GM12878 (cell line): Measurements from ENCODE around the gene KASH5. TPM values are rescaled to one million over a fixed set of nuclear protein-coding genes. Genes with fewer than 3 reads are reported as not detected.
A peak's percentile ranks its signal among the peaks of the same experiment; 100 is the strongest.

Experiments used
- ATAC-seq: fragments of 200-7000 bp; cut with Tn5 transposase; 3 replicates; pipeline ENCODE4 v1.9.1; 2020; ENCODE audit warnings: mild to moderate bottlenecking, moderate library complexity
- BruUV-seq: library from RNA; stranded (reverse); fragments of 400-500 nt; replicated peaks from 2 replicates; lab custom pipeline; 2021; lab: Mats Ljungman, UMichigan
- CTCF ChIA-PET: fragments of 300-600 bp; sonication (Branson Sonifier 250); formaldehyde crosslinking; extraction: SDS; loops from one replicate; lab custom pipeline; 2021; ENCODE audit warnings: inconsistent platforms; lab: Yijun Ruan, JAX
- POLR2A ChIA-PET: fragments of 350-600 bp; formaldehyde crosslinking; extraction: SDS; loops from one replicate; lab custom pipeline; 2021; ENCODE audit warnings: inconsistent platforms; lab: Charles Lee
- RAD21 ChIA-PET: fragments of 300-600 bp; sonication (Branson Sonifier 250); formaldehyde crosslinking; loops from one replicate; lab custom pipeline; 2023; ENCODE audit warnings: antibody characterized with exemption; ENCODE audit not compliant: unreplicated experiment; lab: Charles Lee
- SMC1A ChIA-PET: fragments of 300-600 bp; sonication (Branson Sonifier 250); formaldehyde crosslinking; loops from one replicate; lab custom pipeline; 2023; ENCODE audit not compliant: unreplicated experiment, uncharacterized antibody; lab: Charles Lee
- DNase-seq: peaks from one replicate; pipeline ENCODE4 v3.0.0-alpha.2; 2011; ENCODE audit warnings: low read depth, low spot score
- FAIRE-seq: peaks from 3 replicates; lab custom pipeline; 2011; peaks lifted over from hg19 to GRCh38; lab: Jason Lieb, UNC
- H2AFZ ChIP-seq: 2 replicates; pipeline ENCODE4 v1.6.0; 2011; ENCODE audit warnings: low read depth, low read length, control low read depth; ENCODE audit not compliant: control insufficient read depth
- H3K27ac ChIP-seq: 2 replicates; pipeline ENCODE4 v1.5.1; 2011; ENCODE audit warnings: control low read depth; ENCODE audit not compliant: control insufficient read depth, insufficient read depth
- H3K27me3 ChIP-seq, 2 experiments: replicated peaks in 1 of 2; 2 replicates each; pipeline versions ENCODE4 v1.6.0 to v1.6.1; 2011; ENCODE audit warnings: low read length in 1 of 2; ENCODE audit not compliant: control insufficient read depth in 2 of 2, insufficient read depth in 2 of 2
- H3K36me3 ChIP-seq, 2 experiments: 2 replicates each; pipeline ENCODE4 v1.5.1; 2011; ENCODE audit warnings: low read length in 1 of 2; ENCODE audit not compliant: control insufficient read depth in 2 of 2, insufficient read depth in 2 of 2
- H3K4me1 ChIP-seq: 2 replicates; pipeline ENCODE4 v1.6.1; 2011; ENCODE audit warnings: mild to moderate bottlenecking, low read length, moderate library complexity, mixed read lengths; ENCODE audit not compliant: control insufficient read depth, insufficient read depth
- H3K4me2 ChIP-seq: 2 replicates; pipeline ENCODE4 v1.6.0; 2011; ENCODE audit warnings: control low read depth; ENCODE audit not compliant: control insufficient read depth, insufficient read depth
- H3K4me3 ChIP-seq: fragments of 200-600 bp; sonication (generic); 2 replicates; pipeline ENCODE4 v1.5.1; 2016
- H3K79me2 ChIP-seq: 2 replicates; pipeline ENCODE4 v1.6.0; 2011; ENCODE audit warnings: low read length; ENCODE audit not compliant: control insufficient read depth, insufficient read depth
- H3K9ac ChIP-seq: 2 replicates; pipeline ENCODE4 v1.8.0; 2011; ENCODE audit warnings: low read length, control low read depth, mixed read lengths; ENCODE audit not compliant: control insufficient read depth, insufficient read depth
- H3K9me3 ChIP-seq: replicated peaks from 3 replicates; pipeline ENCODE4 v1.5.1; 2011; ENCODE audit warnings: mild to moderate bottlenecking, low read length; ENCODE audit not compliant: control insufficient read depth, insufficient read depth
- H4K20me1 ChIP-seq: 2 replicates; pipeline ENCODE4 v1.6.0; 2011; ENCODE audit not compliant: control insufficient read depth, insufficient read depth
- BHLHE40 ChIP-seq, 2 experiments: fragments of 450-650 bp in 1 of 2; IDR thresholded peaks; 2 replicates each; pipeline ENCODE4 v1.6.1; 2011 to 2017; ENCODE audit warnings: low read depth in 2 of 2, borderline replicate concordance in 1 of 2, improper control_type of control experiment in 1 of 2, low read length in 1 of 2, mild to moderate bottlenecking in 1 of 2
- ESRRA ChIP-seq: IDR thresholded peaks from 2 replicates; pipeline ENCODE4 v1.6.1; 2012; ENCODE audit warnings: mild to moderate bottlenecking, low read length, improper control_type of control experiment
- EZH2 ChIP-seq: IDR thresholded peaks from 2 replicates; pipeline ENCODE4 v1.6.1; 2012; ENCODE audit warnings: low read depth, mild to moderate bottlenecking, control low read depth, inconsistent platforms, low read length, borderline replicate concordance; ENCODE audit not compliant: control insufficient read depth
- HDAC6 ChIP-seq: fragments of 200-600 bp; sonication (generic); IDR thresholded peaks from one replicate; pipeline ENCODE4 v1.8.0; 2017; ENCODE audit warnings: antibody characterized with exemption; ENCODE audit not compliant: unreplicated experiment
- MYC ChIP-seq: IDR thresholded peaks from 2 replicates; pipeline ENCODE4 v1.6.1; 2011; ENCODE audit warnings: mild to moderate bottlenecking, low read length, moderate library complexity, inconsistent platforms; ENCODE audit not compliant: insufficient read depth, insufficient replicate concordance, insufficient read length, severe bottlenecking
- SUZ12 ChIP-seq: fragments of 200-600 bp; sonication (generic); IDR thresholded peaks from one replicate; pipeline ENCODE4 v1.6.1; 2018; ENCODE audit warnings: antibody characterized with exemption, mild to moderate bottlenecking; ENCODE audit not compliant: unreplicated experiment
- ZNF217 ChIP-seq: fragments of 450-650 bp; IDR thresholded peaks from 2 replicates; pipeline ENCODE4 v1.6.1; 2017; ENCODE audit warnings: antibody characterized with exemption, mild to moderate bottlenecking
- WGBS: methylation state at CpG from one replicate; pipeline ENCODE4 v1.1.6; 2016; ENCODE audit warnings: low lambda C conversion rate; ENCODE audit not compliant: insufficient replicate concordance, insufficient coverage; ENCODE audit errors: missing lambda C conversion rate; 5-methylcytosine and 5-hydroxymethylcytosine counted together
- in situ Hi-C: fragments of 300-500 bp; cut with MboI; formaldehyde crosslinking; loops from 9 replicates; pipeline ENCODE4 v1.14.3; 2018; ENCODE audit warnings: mixed read lengths
- intact Hi-C: fragments of 100-400 bp; cut with micrococcal nuclease; formaldehyde crosslinking; loops from one replicate; pipeline ENCODE4 v1.14.2; 2022; ENCODE audit not compliant: unreplicated experiment
- polyA plus RNA-seq, 11 experiments: library from polyadenylated mRNA; depleted of rRNA in 4 of 11; unstranded in 6 of 11; stranded (reverse) in 5 of 11; fragments of >200 nt; fragmentation: Nextera tagmentation in 4 of 11; fragmentation: Illumina TruSeq in 1 of 11; extraction: Ambion mirVana in 4 of 11; extraction: Trizol in 1 of 11; gene quantifications; 1 replicate in 1 of 11; 2 replicates in 10 of 11; pipeline versions ENCODE4 v1.2.1 to v1.2.3, GENCODE V29; 2011 to 2016; ENCODE audit warnings: inconsistent platforms in 2 of 11, missing spikeins in 2 of 11, low read depth in 1 of 11
- total RNA-seq, 4 experiments: library from RNA; depleted of rRNA in 3 of 4; stranded (reverse); fragments of >200 nt in 3 of 4; fragmentation: Illumina TruSeq in 1 of 4; extraction: Trizol in 1 of 4; gene quantifications; 2 replicates each; pipeline versions ENCODE4 v1.2.1 to v1.2.3, GENCODE V29; 2013 to 2021
- TF ChIP-seq, protein P1 (sequence below): fragments of 150-350 bp; IDR thresholded peaks from 2 replicates; pipeline ENCODE4 v1.6.1; 2014; ENCODE audit warnings: mild to moderate bottlenecking, low read depth, low read length
- TF ChIP-seq, protein P2 (sequence below): IDR thresholded peaks from 2 replicates; pipeline ENCODE4 v1.6.1; 2011; ENCODE audit warnings: borderline replicate concordance, low read depth, mild to moderate bottlenecking, moderate library complexity, mixed read lengths, low read length; ENCODE audit not compliant: insufficient read depth; ENCODE audit errors: extremely low read length
- TF ChIP-seq, protein P3 (sequence below), 3 experiments: IDR thresholded peaks in 2 of 3; conservative IDR thresholded peaks in 1 of 3; 2 replicates each; pipeline ENCODE4 v1.5.1; 2011; ENCODE audit warnings: low read depth in 3 of 3, low read length in 3 of 3, mild to moderate bottlenecking in 3 of 3, control low read depth in 2 of 3, moderate library complexity in 2 of 3, inconsistent platforms in 1 of 3, mixed read lengths in 1 of 3; ENCODE audit not compliant: control insufficient read depth in 2 of 3, insufficient read depth in 1 of 3; ENCODE audit errors: extremely low read depth in 1 of 3

Gene KASH5
- total and polyA plus RNA-seq, 10 of the 15 experiments (the other 5 are each of a cell fraction or from before 2014, with no cell fraction given): 0.03 to 0.06 (median 0.05) TPM; not detected in 7

DNA sequence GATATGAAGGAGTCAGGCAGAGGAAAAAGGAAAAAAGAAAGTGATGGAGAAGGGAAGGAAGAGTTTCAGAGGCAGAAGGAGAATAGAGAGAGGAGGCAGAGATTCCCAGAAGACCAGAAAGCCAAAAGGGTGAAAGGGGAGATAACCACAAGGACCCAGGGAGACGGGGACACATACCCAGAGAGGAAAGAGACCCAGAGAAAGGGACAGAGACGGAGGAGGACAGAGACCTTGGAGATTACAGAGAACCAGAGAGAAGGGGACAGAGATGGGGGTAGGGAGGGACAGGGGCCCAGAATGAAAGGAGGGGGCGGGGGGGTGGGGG lies 33.8 kb downstream of the KASH5 start:
- ChIA-PET RAD21 (no interaction called here), POLR2A (no interaction called here), SMC1A (interaction anchor here (1.4 kb wide), 1 partner anchor 87 kb away, joined by 3 read pairs; the partner anchor contains the start of gene CD37), CTCF (interaction anchor here (1.4 kb wide), 1 partner anchor 11 kb away, joined by 3 read pairs; no protein-coding TSS in a partner anchor)
- no TSS peak for BruUV-seq
- in situ Hi-C loops (no loop called here), intact Hi-C loops (no loop called here)
- DNase-seq (no peak), FAIRE-seq (no peak), ATAC-seq (no peak)
- Histone ChIP-seq H3K4me2 (no peak overlapping the region), H3K9me3 (no peaks in the 10 kb centered on the region), H3K4me3 (no peak overlapping the region), H2AFZ (no peak overlapping the region), H3K27ac (no peak overlapping the region), H3K4me1 (peaks cover 4% of the 10 kb centered on the region; the same call in 1 of the 2 replicates), H3K36me3 (no peaks in the 10 kb centered on the region), H3K9ac (no peak overlapping the region), H3K79me2 (no peaks in the 10 kb centered on the region), H4K20me1 (no peaks in the 10 kb centered on the region), H3K27me3 (peaks cover 23 to 46% of the 10 kb centered on the region in 2 experiments)
- WGBS: no CpG with 5 or more reads among the region's 3 CpGs
- TF ChIP-seq, protein P1, sequence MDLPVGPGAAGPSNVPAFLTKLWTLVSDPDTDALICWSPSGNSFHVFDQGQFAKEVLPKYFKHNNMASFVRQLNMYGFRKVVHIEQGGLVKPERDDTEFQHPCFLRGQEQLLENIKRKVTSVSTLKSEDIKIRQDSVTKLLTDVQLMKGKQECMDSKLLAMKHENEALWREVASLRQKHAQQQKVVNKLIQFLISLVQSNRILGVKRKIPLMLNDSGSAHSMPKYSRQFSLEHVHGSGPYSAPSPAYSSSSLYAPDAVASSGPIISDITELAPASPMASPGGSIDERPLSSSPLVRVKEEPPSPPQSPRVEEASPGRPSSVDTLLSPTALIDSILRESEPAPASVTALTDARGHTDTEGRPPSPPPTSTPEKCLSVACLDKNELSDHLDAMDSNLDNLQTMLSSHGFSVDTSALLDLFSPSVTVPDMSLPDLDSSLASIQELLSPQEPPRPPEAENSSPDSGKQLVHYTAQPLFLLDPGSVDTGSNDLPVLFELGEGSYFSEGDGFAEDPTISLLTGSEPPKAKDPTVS: no peak
- TF ChIP-seq SUZ12: no peak
- TF ChIP-seq ZNF217: no peak
- TF ChIP-seq ESRRA: no peak

DNA sequence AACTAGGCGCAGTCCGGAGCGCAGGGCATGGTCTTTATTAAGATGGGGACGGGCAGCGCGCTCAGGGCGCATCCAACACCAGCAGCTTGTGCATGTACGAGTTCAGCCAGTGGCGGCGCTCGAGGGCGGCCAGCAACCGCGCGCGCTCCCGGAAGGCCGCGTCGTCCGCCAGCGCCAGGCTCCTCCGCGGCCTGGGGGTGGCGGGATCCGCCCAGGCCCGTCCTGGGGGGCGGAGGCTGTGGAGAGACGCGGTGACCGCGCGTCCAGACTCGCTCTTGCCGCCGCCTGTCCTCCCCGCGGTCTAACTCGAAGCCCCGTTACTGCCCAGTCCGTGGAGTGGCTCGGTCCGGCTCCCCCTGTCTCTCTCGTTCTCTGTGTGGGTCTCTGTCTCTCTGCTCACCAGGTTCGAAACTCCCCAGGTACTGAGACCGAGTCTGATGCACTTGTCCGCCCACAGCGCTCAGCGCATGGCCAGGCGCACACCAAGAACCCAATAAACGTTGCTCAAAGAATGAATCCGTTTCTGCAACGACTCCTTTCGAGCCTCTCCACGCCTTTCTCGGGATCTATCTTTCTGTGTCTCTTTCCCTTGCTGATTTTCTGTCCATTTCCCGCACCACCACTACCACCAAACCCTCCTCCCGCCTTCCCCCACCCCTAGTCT lies 34.5 kb downstream of the KASH5 start:
- Histone ChIP-seq H3K27ac (no peak overlapping the region), H3K27me3 (peaks cover 23 to 49% of the 10 kb centered on the region in 2 experiments), H3K4me3 (no peak overlapping the region), H3K4me2 (no peak overlapping the region), H4K20me1 (no peaks in the 10 kb centered on the region), H3K79me2 (no peaks in the 10 kb centered on the region), H3K9me3 (no peaks in the 10 kb centered on the region), H3K36me3 (no peaks in the 10 kb centered on the region), H3K4me1 (peaks cover 4% of the 10 kb centered on the region; the same call in 1 of the 2 replicates), H3K9ac (no peak overlapping the region), H2AFZ (no peak overlapping the region)
- 33% methylated on average over 49 of the region's 58 CpGs for WGBS
- ATAC-seq (peak; percentile 66), FAIRE-seq (no peak), DNase-seq (no peak)
- ChIA-PET RAD21 (no interaction called here), POLR2A (no interaction called here), CTCF (interaction anchor here (1.4 kb wide), 1 partner anchor 11 kb away, joined by 3 read pairs; no protein-coding TSS in a partner anchor), SMC1A (no interaction called here)
- in situ Hi-C loops: no loop called here
- no TSS peak for BruUV-seq
- intact Hi-C loops: no loop called here
- TF ChIP-seq, protein P2, sequence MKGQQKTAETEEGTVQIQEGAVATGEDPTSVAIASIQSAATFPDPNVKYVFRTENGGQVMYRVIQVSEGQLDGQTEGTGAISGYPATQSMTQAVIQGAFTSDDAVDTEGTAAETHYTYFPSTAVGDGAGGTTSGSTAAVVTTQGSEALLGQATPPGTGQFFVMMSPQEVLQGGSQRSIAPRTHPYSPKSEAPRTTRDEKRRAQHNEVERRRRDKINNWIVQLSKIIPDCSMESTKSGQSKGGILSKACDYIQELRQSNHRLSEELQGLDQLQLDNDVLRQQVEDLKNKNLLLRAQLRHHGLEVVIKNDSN: no peak
- TF ChIP-seq HDAC6: peak; percentile 93
- 0 out of 2 replicates have a peak, but pooled peaks have one; percentile 11 for TF ChIP-seq EZH2
- TF ChIP-seq, protein P3, sequence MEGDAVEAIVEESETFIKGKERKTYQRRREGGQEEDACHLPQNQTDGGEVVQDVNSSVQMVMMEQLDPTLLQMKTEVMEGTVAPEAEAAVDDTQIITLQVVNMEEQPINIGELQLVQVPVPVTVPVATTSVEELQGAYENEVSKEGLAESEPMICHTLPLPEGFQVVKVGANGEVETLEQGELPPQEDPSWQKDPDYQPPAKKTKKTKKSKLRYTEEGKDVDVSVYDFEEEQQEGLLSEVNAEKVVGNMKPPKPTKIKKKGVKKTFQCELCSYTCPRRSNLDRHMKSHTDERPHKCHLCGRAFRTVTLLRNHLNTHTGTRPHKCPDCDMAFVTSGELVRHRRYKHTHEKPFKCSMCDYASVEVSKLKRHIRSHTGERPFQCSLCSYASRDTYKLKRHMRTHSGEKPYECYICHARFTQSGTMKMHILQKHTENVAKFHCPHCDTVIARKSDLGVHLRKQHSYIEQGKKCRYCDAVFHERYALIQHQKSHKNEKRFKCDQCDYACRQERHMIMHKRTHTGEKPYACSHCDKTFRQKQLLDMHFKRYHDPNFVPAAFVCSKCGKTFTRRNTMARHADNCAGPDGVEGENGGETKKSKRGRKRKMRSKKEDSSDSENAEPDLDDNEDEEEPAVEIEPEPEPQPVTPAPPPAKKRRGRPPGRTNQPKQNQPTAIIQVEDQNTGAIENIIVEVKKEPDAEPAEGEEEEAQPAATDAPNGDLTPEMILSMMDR (IDR thresholded peaks at IDR 0.05 in 2 of 3, conservative IDR thresholded peaks at IDR 0.05 in 1 of 3; ENCODE audit: control insufficient read depth in 2 of 3, extremely low read depth in 1 of 3, insufficient read depth in 1 of 3, low read depth in 3 of 3, low read length in 3 of 3): peak; percentile 17 to 31 (median 23); a peak in 2 of 6 replicates
- TF ChIP-seq BHLHE40 (IDR thresholded peaks at IDR 0.05; ENCODE audit: borderline replicate concordance in 1 of 2, low read depth in 2 of 2, low read length in 1 of 2): 0 out of 4 replicates have a peak, but pooled peaks of 1 of the 2 experiments have one; percentile 6
- no peak for TF ChIP-seq MYC
